MM.1S (cell line): Measurements from ENCODE around the gene SURF1.
A peak's percentile ranks its signal among the peaks of the same experiment; 100 is the strongest.

Experiments used
- DNase-seq: peaks from one replicate; pipeline ENCODE4 v3.0.0-alpha.2; 2015
- H2AFZ ChIP-seq: fragments of 300-600 bp; sonication (generic); 2 replicates; pipeline ENCODE4 v1.6.0; 2016; ENCODE audit warnings: antibody characterized with exemption, low read length
- H3F3A ChIP-seq: fragments of 300-600 bp; sonication (generic); 2 replicates; pipeline ENCODE4 v1.6.1; 2016; ENCODE audit warnings: mild to moderate bottlenecking, antibody characterized with exemption, low read length, moderate library complexity, mixed read lengths; ENCODE audit not compliant: insufficient read depth
- H3K27ac ChIP-seq: fragments of 300-600 bp; sonication (generic); 2 replicates; pipeline ENCODE4 v1.5.1; 2016; ENCODE audit warnings: mild to moderate bottlenecking, low read length
- H3K27me3 ChIP-seq: fragments of 300-600 bp; sonication (generic); replicated peaks from 2 replicates; pipeline ENCODE4 v1.6.0; 2016; ENCODE audit warnings: low read length; ENCODE audit not compliant: insufficient read depth
- H3K36me3 ChIP-seq: fragments of 300-600 bp; sonication (generic); replicated peaks from 2 replicates; pipeline ENCODE4 v1.6.1; 2016; ENCODE audit warnings: mild to moderate bottlenecking, low read length, mixed read lengths; ENCODE audit not compliant: insufficient read depth
- H3K4me1 ChIP-seq: fragments of 300-600 bp; sonication (generic); 2 replicates; pipeline ENCODE4 v1.6.1; 2016; ENCODE audit warnings: low read length, mixed read lengths
- H3K4me2 ChIP-seq: fragments of 300-600 bp; sonication (generic); 2 replicates; pipeline ENCODE4 v1.6.0; 2016; ENCODE audit warnings: low read depth, low read length
- H3K4me3 ChIP-seq: fragments of 300-600 bp; sonication (generic); 2 replicates; pipeline ENCODE4 v1.5.1; 2016; ENCODE audit warnings: low read length, mixed read lengths
- H3K79me2 ChIP-seq: fragments of 300-600 bp; sonication (generic); 2 replicates; pipeline ENCODE4 v1.6.1; 2016; ENCODE audit warnings: mixed run types, low read length, mixed read lengths
- H3K9ac ChIP-seq: fragments of 300-600 bp; sonication (generic); 2 replicates; pipeline ENCODE4 v1.6.1; 2016; ENCODE audit warnings: low read length, mixed read lengths
- H3K9me2 ChIP-seq: fragments of 300-600 bp; sonication (generic); replicated peaks from 2 replicates; pipeline ENCODE4 v1.6.1; 2016; ENCODE audit warnings: mild to moderate bottlenecking, low read length, mixed read lengths; ENCODE audit not compliant: insufficient read depth
- H3K9me3 ChIP-seq: fragments of 300-600 bp; sonication (generic); replicated peaks from 2 replicates; pipeline ENCODE4 v1.6.1; 2016; ENCODE audit warnings: mild to moderate bottlenecking, low read length, mixed read lengths; ENCODE audit not compliant: insufficient read depth
- H4K20me1 ChIP-seq: fragments of 300-600 bp; sonication (generic); 2 replicates; pipeline ENCODE4 v1.6.1; 2016; ENCODE audit warnings: mild to moderate bottlenecking, low read length, moderate library complexity, mixed read lengths; ENCODE audit not compliant: insufficient read depth
- CTCF ChIP-seq: fragments of 300-600 bp; sonication (generic); IDR thresholded peaks from 2 replicates; pipeline ENCODE4 v1.5.1; 2016; ENCODE audit warnings: antibody characterized with exemption, low read length, mixed read lengths
- EZH2 ChIP-seq: fragments of 300-600 bp; sonication (generic); optimal IDR thresholded peaks from 2 replicates; pipeline ENCODE3; 2017; ENCODE audit warnings: low read depth, mild to moderate bottlenecking, antibody characterized with exemption, low read length, mixed read lengths
- EZH2phosphoT487 ChIP-seq: fragments of 300-600 bp; sonication (generic); IDR thresholded peaks from 2 replicates; pipeline ENCODE4 v1.6.1; 2018; ENCODE audit warnings: antibody characterized with exemption, low read length

The SURF1 gene

DNA sequence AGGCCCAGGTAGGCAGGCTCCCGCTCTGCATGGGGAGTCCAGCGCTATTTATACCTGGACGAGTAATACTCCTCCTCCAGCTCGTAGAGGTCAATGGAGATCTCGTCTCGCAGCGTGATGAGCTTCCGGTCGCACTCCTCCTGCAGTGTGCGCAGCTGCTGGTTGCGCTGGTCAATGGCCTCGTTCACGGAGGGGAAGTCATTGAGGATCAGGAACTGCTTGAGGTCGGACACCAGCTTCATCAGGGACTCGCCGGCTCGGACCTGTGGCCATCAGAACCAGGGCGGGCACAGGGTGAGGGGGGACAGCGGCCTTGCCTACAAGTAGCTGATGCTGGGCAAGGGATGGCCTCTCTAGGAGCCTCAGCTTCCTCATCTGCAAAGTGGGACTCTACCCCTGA lies 12.2 kb downstream of the SURF1 start:
- peaks cover 11% of the 10 kb centered on the region for H3F3A ChIP-seq
- no peaks in the 10 kb centered on the region for H3K9me3 ChIP-seq
- H3K4me1 ChIP-seq, result 0 out of 2 replicates have a peak, but pooled peaks cover 8% of the 10 kb centered on the region
- no peak overlapping the region for H3K4me3 ChIP-seq
- TF ChIP-seq CTCF, result no peak
- TF ChIP-seq EZH2phosphoT487, result no peak
- no peak for TF ChIP-seq EZH2
- no peak overlapping the region for H3K9ac ChIP-seq
- H3K79me2 ChIP-seq, result peaks cover 39% of the 10 kb centered on the region
- no peaks in the 10 kb centered on the region for H4K20me1 ChIP-seq
- no peak overlapping the region for H3K27ac ChIP-seq
- H3K4me2 ChIP-seq, result no peak overlapping the region
- H3K27me3 ChIP-seq, result no peaks in the 10 kb centered on the region
- H2AFZ ChIP-seq, result no peak overlapping the region
- no peaks in the 10 kb centered on the region for H3K9me2 ChIP-seq
- no peaks in the 10 kb centered on the region for H3K36me3 ChIP-seq
- no peak for DNase-seq

DNA sequence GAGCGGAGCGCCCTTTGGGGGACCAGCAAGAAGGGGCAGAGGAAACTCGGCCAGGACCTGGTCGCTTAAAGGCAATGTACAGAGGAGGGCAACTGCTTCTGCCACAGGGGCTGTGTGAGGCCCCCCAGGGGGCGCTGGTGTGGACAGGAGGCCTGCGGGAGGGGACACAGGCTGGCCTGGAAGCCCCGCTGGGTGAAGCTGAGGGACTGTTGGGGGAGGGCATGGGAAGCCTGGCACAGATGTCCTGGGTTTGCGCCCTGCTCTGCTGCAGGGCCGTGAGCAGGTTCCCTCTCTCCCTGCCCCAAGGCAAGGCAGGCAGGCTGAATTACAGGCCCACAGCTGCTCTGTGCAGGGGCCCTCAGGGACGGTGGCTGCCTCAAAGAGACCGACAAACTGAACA lies 13.7 kb downstream of the SURF1 start:
- no peaks in the 10 kb centered on the region for H4K20me1 ChIP-seq
- no peak overlapping the region for H3K4me2 ChIP-seq
- no peaks in the 10 kb centered on the region for H3K36me3 ChIP-seq
- H3F3A ChIP-seq, result 0 out of 2 replicates have a peak, but pooled peaks cover 2% of the 10 kb centered on the region
- no peaks in the 10 kb centered on the region for H3K9me2 ChIP-seq
- TF ChIP-seq CTCF (0 out of 2 replicates have a peak, but pooled peaks have one; percentile 6), EZH2 (no peak)
- no peak overlapping the region for H2AFZ ChIP-seq
- H3K27me3 ChIP-seq, result no peaks in the 10 kb centered on the region
- H3K27ac ChIP-seq, result no peak overlapping the region
- peaks cover 26% of the 10 kb centered on the region for H3K79me2 ChIP-seq
- no peak for DNase-seq
- no peak overlapping the region for H3K4me3 ChIP-seq
- no peak overlapping the region for H3K9ac ChIP-seq
- no peaks in the 10 kb centered on the region for H3K9me3 ChIP-seq
- H3K4me1 ChIP-seq, result 0 out of 2 replicates have a peak, but pooled peaks cover 7% of the 10 kb centered on the region

GRCh38 chr9:133342069-133342406 lies 14.2 kb downstream of the SURF1 start:
- Histone ChIP-seq H3K79me2 (peaks cover 20% of the 10 kb centered on the region), H3K4me3 (no peak overlapping the region), H3K9me3 (no peaks in the 10 kb centered on the region), H2AFZ (no peak overlapping the region), H3K4me1 (0 out of 2 replicates have a peak, but pooled peaks cover 7% of the 10 kb centered on the region), H4K20me1 (no peaks in the 10 kb centered on the region), H3K36me3 (no peaks in the 10 kb centered on the region), H3K9me2 (no peaks in the 10 kb centered on the region), H3F3A (peaks cover 7% of the 10 kb centered on the region; the same call in 1 of the 2 replicates), H3K27me3 (no peaks in the 10 kb centered on the region), H3K27ac (no peak overlapping the region), H3K4me2 (no peak overlapping the region), H3K9ac (no peak overlapping the region)
- DNase-seq, result no peak
- TF ChIP-seq EZH2 (no peak), CTCF (no peak), EZH2phosphoT487 (no peak)
